GM06990 (cell line): ENCODE data around the gene RBM33.

ENCODE experiments used
- DNase-seq: peaks from one replicate; pipeline ENCODE4 v3.0.0-alpha.2; 2011; ENCODE audit not compliant: insufficient read length; ENCODE audit errors: extremely low read depth
- H3K27me3 ChIP-seq: replicated peaks from 2 replicates; pipeline ENCODE4 v1.6.0; 2011; ENCODE audit warnings: low read length; ENCODE audit not compliant: control insufficient read depth, insufficient read depth
- H3K36me3 ChIP-seq: 2 replicates; pipeline ENCODE4 v1.5.1; 2011; ENCODE audit warnings: low read length; ENCODE audit not compliant: control insufficient read depth, insufficient read depth
- H3K4me3 ChIP-seq: replicated peaks from 2 replicates; pipeline ENCODE4 v1.5.1; 2011; ENCODE audit warnings: low read depth, mild to moderate bottlenecking, control low read depth, low read length
- TF ChIP-seq, protein P1 (sequence below): IDR thresholded peaks from 2 replicates; pipeline ENCODE4 v1.5.1; 2011; ENCODE audit warnings: low read length, control low read depth, mild to moderate bottlenecking, inconsistent platforms; ENCODE audit not compliant: insufficient read depth, poor library complexity, severe bottlenecking

RBM33 gene

GRCh38 chr7:155714702-155715101 is 70.2 kb downstream of the RBM33 start:
- no peak for DNase-seq
- Histone ChIP-seq H3K36me3 (peaks cover 17% of the 10 kb centered on the region), H3K4me3 (no peak overlapping the region)

DNA sequence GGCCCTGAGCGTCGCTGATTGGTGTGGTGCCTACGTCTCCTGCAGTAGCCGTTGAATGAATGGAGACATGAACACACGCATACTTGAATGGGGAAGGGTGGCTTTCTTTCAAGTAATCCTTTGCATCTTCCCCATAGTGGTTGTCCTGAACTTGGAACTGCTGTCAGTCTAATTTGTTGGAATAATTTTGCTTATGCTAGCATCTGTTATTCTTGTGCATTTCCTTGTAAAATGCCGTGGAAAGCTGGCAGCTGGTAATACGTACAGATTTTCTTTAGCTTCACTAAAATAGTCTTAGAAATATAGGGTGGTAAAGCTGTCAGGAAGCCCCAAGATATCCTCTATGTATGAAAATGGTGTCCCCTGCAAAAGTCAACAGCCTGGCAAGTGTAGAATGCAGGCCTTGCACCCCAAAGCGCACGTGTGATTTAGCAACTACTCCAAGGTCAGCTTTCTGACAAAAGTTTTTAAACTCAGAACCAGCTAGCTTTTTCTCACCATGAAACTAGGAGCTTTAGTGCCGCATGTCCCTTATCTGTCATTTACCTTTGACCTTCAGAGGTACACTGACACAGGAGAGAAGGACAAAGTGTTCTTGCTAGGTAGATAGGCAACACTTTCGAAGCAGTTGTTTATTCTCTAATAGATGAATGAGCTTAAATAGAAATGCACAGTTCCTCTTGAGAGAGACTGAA is 70.8 kb downstream of the RBM33 start:
- Histone ChIP-seq H3K36me3 (peaks cover 17% of the 10 kb centered on the region), H3K4me3 (no peak overlapping the region), H3K27me3 (no peaks in the 10 kb centered on the region)
- no peak for DNase-seq
- TF ChIP-seq, protein P1, sequence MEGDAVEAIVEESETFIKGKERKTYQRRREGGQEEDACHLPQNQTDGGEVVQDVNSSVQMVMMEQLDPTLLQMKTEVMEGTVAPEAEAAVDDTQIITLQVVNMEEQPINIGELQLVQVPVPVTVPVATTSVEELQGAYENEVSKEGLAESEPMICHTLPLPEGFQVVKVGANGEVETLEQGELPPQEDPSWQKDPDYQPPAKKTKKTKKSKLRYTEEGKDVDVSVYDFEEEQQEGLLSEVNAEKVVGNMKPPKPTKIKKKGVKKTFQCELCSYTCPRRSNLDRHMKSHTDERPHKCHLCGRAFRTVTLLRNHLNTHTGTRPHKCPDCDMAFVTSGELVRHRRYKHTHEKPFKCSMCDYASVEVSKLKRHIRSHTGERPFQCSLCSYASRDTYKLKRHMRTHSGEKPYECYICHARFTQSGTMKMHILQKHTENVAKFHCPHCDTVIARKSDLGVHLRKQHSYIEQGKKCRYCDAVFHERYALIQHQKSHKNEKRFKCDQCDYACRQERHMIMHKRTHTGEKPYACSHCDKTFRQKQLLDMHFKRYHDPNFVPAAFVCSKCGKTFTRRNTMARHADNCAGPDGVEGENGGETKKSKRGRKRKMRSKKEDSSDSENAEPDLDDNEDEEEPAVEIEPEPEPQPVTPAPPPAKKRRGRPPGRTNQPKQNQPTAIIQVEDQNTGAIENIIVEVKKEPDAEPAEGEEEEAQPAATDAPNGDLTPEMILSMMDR = no peak

More at GRCh38 chr7:155714702-155715101, 70.2 kb downstream of the RBM33 start:
- H3K27me3 ChIP-seq = no peaks in the 10 kb centered on the region
- TF ChIP-seq, protein P1 = no peak

- H3K4me3 ChIP-seq = no peak overlapping the region
- DNase-seq = no peak
- peaks cover 12% of the 10 kb centered on the region for H3K36me3 ChIP-seq
- H3K27me3 ChIP-seq = no peaks in the 10 kb centered on the region
- TF ChIP-seq, protein P1 = no peak
Observed at GRCh38 chr7:155717010-155717744, 72.7 kb downstream of the RBM33 start.

DNA sequence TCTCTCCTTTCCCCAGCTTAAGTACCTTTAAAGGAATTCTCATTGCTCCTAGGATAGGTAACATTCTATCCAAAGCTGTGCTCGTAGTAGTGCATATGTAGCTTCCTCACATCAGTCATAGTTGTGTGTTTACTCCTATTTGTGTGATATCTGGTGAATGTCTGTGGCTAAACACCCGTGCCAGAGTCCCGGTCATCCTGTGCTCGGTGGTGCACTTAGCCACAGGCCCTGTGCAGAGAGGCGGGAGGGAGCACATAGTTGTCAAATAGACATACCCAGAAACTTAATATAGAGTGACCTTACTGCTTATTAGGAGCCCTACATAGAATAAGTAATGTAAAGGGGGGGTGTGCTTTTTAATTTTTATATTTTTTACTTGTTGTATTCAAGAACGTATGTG is 76.6 kb downstream of the RBM33 start:
- Histone ChIP-seq H3K36me3 (peaks cover 1% of the 10 kb centered on the region), H3K4me3 (no peak overlapping the region), H3K27me3 (no peaks in the 10 kb centered on the region)
- DNase-seq = peak; percentile 32
- TF ChIP-seq, protein P1 = no peak

GRCh38 chr7:155722118-155722517 is 77.7 kb downstream of the RBM33 start:
- no peak for DNase-seq
- TF ChIP-seq, protein P1 = no peak
- Histone ChIP-seq H3K36me3 (peaks cover 1% of the 10 kb centered on the region), H3K4me3 (no peak overlapping the region; the same call in 1 of the 2 replicates), H3K27me3 (no peaks in the 10 kb centered on the region)
